Fibroblast of villous mesenchyme (primary cell): ENCODE data around the gene TMEM267. TPM values are rescaled to one million over a fixed set of nuclear protein-coding genes. Genes with fewer than 3 reads are reported as not detected.
"Not testable (repeated sequence)": the region's sequence is repeated elsewhere in the genome, so short reads cannot be mapped to it uniquely, and the experiment has no call there.

Experiments used
- DNase-seq: peaks from one replicate; pipeline ENCODE4 v3.0.0-alpha.2; 2010; ENCODE audit warnings: low read depth
- H3K4me3 ChIP-seq: 2 replicates; pipeline ENCODE4 v1.5.1; 2011; ENCODE audit warnings: low read depth, mild to moderate bottlenecking, low read length
- CTCF ChIP-seq: IDR thresholded peaks from 2 replicates; pipeline ENCODE4 v1.5.1; 2012; ENCODE audit warnings: low read depth, mild to moderate bottlenecking, low read length; ENCODE audit not compliant: insufficient read depth
- total RNA-seq: library from RNA; depleted of rRNA; stranded (reverse); fragments of >200 nt; gene quantifications from 2 replicates; pipeline ENCODE4 v1.2.3, GENCODE V29; 2012

Gene TMEM267
- total RNA-seq, 1 donor = 21.2 TPM

GRCh38 chr5:43456556-43456955 lies 27.1 kb downstream of the TMEM267 start:
- no peak overlapping the region for H3K4me3 ChIP-seq
- no peak for TF ChIP-seq CTCF
- DNase-seq = no peak

DNA sequence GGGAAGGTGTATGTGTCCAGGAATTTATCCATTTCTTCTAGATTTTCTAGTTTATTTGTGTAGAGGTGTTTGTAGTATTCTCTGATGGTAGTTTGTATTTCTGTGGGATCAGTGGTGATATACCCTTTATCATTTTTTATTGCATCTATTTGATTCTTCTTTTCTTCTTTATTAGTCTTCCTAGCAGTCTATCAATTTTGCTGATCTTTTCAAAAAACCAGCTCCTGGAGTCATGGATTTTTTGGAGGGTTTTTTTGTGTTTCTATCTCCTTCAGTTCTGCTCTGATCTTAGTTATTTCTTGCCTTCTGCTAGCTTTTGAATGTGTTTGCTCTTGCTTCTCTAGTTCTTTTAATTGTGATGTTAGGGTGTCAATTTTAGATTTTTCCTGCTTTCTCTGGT lies 42.1 kb downstream of the TMEM267 start:
- DNase-seq, H3K4me3 ChIP-seq: not testable (repeated sequence)

DNA sequence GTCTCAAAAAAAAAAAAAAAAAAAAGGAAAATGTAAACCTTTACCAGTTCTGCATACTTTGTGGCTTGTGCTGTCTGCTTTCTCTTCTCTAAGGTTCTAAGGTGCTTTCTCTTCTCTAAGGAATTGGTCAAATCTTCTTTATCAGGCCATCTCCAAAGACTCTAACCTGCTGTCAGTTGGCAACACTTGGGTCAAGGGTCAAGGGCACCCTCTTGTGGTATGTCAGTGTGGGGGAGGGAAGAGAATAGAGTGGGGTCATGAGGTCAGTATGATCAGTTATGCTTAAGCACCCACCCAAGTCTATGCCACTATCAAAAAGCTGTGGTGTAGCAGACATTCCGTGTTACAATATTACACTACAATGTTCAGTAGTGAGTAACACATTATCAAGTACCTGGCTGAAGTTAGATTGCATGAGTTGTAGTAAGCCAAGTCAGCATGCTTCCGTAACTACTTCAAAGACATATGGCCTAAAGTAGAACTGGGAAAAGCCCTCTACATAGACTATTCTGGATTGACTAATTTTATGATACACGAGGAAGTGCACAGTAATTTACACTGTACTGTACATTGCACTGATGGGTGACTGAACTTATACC lies 46.5 kb downstream of the TMEM267 start:
- H3K4me3 ChIP-seq = no peak overlapping the region
- no peak for DNase-seq
- no peak for TF ChIP-seq CTCF

DNA sequence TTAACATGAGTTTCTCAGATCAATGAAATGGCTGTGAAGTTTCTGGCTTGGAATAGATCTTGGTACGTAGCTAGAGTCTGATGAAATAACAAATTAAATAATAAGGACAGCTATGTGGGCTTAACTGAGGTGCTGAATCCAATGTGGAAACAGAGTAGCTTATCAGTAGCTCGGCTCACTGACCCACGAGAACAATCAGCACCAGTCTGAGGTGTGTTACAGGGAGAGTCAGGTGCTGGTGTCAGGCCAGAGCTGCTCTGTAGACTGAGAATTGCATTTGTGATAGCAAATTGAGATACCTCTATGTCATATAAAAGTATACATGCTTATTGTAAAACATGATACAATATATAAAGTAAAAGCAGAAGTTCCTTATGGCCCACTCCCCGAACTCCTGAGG lies 50.3 kb downstream of the TMEM267 start:
- DNase-seq = no peak
- no peak for TF ChIP-seq CTCF
- H3K4me3 ChIP-seq = no peak overlapping the region

- peak; percentile 66 for DNase-seq
- no peak overlapping the region for H3K4me3 ChIP-seq
- no peak for TF ChIP-seq CTCF
Measured at GRCh38 chr5:43432486-43433375, 50.9 kb downstream of the TMEM267 start.

DNA sequence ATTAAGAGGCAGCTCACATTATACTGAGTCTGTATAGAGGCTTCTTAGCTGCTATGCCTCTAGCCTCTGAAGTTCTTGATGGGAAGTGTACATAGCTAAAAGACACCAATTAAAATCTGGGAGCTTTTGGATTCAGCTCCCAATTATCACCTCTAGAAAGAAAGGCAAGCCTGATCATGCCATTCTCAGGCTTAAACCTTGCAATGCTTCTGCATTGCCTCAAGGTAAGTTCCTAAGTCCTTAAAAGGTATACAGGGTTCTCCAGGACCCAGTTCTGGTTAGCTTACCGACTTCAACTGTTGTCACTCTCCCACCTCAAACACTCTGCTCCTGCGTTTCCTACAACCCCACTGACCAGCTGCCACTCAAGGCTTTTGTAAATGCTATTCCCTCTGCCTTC lies 54.0 kb downstream of the TMEM267 start:
- no peak for TF ChIP-seq CTCF
- no peak for DNase-seq
- no peak overlapping the region for H3K4me3 ChIP-seq

- no peak for DNase-seq
- H3K4me3 ChIP-seq = no peak overlapping the region
- TF ChIP-seq CTCF = no peak
Measured at GRCh38 chr5:43429016-43429415, 54.6 kb downstream of the TMEM267 start.
